ENCODE data around the gene PSMD1.

GRCh38 chr2:231127936-231128335 lies 71.3 kb downstream of the PSMD1 start:
- TF ChIP-seq CTCF (IDR thresholded peaks at IDR 0.05; ENCODE audit: low read depth, low read length) (no peak), POLR2A (IDR thresholded peaks at IDR 0.05; ENCODE audit: extremely low read depth, insufficient read length) (no peak), MYC (IDR thresholded peaks at IDR 0.05; ENCODE audit: low read depth, low read length) (no peak)

Measured in NB4 (cell line).